GM19452 (cell line): Measurements from ENCODE around the gene PAK6.

Experiments used
- ATAC-seq: cut with Tn5 transposase; IDR thresholded peaks from one replicate; pipeline ENCODE4 v1.9.1; 2021; ENCODE audit not compliant: unreplicated experiment

The PAK6 gene

GRCh38 chr15:40241269-40242212 is 2.7 kb downstream of the PAK6 start:
- no peak for ATAC-seq

DNA sequence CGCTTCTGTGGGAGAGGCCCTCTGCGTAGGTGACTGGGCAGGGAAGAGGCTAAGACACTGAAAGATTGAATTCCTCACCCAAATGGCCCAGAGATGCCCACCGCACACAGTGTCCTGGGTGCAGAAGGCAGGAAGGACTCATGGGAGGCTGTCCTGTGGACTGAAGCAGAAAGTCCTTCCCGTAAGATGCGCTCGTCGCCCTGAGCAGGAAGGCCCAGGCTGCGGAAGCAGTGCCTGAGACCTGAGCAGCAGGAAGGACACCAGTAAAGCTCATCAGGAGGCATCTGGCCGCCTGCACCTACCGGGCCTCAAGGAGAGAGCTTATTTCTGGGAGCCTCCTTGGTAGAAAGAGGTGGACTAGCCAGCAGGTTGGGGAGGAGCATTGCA is 3.3 kb downstream of the PAK6 start:
- ATAC-seq, result no peak

DNA sequence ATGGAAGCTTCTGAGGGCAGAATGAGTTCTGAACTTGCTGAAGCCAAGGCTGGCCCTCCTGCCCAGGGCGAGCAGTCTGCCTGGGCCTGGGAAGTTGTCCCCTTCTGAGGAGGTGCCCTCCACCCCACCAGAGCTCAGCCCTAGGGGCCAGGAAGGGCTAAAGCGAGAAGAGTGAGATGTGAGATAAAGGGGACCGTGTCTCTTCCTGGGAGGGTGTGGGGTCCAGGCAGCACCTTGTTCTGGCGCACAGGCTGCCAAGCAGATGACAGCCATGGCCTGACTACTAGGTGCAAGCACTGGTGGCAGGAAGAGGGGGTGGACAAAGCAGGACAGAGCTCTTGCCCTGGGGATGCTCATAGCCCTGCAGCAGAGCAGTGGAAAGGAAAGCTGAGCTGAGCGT is 3.7 kb downstream of the PAK6 start:
- no peak for ATAC-seq

DNA sequence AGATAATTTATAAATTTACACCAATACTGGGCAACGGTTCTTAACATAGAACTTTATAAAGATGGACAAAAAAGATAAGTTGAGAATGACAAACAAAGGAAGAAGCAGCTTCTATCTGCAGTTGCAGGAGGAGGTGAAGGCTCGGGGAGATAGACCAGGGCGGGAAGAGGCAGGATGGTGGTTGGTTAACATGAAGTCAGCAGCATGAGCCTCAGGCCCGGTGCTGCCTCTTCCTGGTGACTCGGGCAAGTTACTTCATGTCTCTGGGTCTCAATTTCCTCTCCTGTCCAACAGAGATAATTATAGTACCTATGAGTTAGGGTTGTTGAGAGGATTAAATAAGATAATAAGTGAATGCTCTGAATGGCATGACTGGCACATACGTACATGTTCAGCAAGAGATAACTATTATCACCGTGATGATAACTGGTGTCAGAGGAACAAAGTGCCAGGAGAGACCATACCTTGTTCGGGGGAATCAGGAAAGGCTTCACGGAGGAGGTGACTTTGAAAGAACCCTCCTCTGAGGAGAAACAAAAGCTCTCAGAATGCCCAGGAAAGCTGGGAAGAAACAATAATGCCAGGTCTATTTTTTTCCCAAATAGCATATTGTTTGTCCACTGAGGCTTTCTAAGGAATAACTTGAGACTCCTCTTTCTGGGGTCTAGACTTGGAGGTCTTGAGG is 4.4 kb downstream of the PAK6 start:
- ATAC-seq, result no peak

DNA sequence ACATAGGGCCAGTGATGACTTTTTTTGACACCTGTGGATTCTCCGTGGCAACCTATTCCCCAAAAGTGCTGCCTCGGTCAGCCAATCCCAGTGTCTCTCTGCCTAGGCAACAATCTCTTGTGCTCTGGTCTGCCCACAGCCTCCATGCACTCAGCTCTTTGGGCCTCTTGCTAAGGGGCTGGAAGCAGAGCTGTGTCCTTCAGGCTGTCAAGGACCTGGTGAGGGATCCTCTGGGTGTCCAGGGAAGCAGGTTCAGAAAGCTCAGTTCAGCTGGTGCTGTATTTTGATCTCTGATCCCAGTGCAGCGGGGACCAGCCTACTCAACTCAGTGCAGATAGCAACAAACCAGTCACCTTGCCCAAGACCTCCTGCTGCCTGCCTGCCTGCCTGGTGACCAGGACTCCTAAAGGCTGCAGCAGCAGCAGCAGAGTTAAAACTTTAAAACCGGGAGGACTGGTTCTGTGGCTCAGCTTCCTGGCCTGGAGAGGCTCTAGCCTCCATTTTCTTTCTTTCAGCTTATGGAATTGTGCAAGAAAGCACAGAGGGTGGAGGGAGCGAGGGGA is 6.2 kb downstream of the PAK6 start:
- ATAC-seq, result no peak

- no peak for ATAC-seq
Observed at GRCh38 chr15:40245666-40246450, 7.0 kb downstream of the PAK6 start.

GRCh38 chr15:40246496-40247280 is 7.8 kb downstream of the PAK6 start:
- ATAC-seq, result no peak

DNA sequence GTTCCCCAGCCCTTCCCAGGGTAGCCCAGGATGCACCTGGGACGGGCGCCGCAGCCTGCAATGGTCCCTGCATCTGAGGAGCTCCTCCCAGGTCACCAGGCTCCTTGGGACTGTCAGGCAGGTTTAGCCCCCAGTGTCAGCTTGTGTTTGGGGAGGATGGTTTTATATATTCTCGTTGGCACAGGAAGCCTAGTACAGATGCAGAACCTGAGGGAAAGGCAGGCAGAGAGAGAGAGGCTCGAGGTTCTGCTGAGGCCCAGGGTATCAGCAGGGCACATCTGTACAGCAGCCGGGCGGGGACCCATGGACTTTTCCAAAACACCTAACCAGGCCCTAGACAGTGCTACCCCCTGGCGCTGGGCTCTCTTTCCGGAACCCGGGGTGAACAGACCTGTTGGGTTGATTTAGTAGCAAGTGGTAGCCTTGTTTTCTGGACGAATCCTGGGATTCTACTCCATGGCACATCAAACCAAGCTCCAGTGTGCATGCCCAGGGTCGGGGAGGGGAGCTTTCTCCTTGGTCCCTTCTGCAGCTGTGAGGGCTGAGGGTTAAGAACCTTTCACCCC is 8.6 kb downstream of the PAK6 start:
- ATAC-seq, result no peak

- no peak for ATAC-seq
Observed at GRCh38 chr15:40248006-40248783, 9.3 kb downstream of the PAK6 start.

DNA sequence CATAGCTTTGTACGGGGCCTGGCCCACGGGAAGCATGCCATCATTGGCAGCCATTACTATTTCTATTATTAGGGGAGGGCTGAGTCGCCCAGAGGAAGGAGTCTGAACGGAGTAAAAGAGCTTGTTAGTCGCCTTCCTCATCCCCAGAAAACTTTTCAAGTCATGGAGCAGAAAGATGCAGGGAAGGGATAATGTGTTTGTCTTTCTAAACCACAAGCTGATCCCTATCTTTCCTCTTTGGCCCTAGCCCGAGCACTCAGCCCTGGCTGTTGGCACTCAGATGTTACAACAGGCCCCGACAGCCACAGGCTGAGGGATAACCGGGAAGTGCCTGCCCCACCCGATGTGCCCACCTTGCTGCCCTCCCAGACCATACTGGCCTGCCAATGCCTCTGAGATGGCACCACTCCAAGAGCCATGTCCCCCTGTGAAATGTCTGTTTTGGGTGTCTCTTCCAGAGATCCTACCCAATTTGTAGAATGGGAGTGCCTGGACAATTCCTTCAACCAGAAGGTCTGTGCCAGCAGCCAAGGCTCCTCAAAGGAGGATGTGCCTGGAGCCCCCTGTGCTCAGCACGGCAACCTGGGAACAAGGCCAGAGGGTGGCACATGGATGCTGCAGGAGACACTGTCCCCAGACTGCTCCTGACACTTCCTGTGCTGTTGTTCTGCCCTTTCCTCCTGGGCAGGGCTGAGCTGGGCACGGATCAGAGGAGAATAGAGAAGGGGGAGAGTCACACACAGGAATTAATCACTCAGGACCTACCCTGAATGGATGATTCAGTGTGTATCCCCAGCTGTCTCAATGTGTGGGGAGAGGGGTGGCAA is 10.8 kb downstream of the PAK6 start:
- no peak for ATAC-seq

- ATAC-seq, result no peak
Observed at GRCh38 chr15:40250304-40250656, 11.4 kb downstream of the PAK6 start.

DNA sequence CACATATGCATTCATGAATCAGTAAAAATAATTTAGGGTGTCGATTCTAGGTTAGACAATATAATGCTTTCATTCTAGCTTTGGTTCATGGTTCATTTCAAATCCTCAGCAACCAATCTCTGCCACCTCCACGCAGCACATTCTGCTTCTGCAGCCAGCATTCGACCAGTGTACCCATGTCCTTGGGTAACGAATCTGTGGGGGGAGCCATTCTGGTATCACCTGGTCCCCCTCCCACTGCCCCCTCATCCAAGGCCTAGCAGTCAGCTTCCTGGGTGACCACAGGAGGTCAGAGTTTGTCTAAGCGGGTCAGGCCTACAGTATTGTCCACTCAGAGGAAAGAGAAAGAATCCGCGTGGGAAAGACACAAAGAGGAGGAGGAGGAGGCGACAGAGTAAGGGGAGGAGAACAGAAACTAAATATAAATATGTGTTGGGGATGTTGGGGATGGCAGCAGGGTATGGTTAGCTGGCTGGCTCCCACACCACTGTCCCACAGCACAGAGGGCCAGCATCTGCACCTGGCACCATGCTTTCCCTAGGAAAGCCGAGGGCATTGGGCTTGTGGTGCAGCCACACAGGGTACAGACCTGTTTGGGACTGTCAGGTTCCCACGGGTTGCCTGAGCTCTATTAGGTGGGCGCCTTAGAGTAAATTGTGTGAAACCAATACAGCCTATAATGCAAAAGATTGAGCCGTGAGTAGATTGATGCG is 12.1 kb downstream of the PAK6 start:
- no peak for ATAC-seq

DNA sequence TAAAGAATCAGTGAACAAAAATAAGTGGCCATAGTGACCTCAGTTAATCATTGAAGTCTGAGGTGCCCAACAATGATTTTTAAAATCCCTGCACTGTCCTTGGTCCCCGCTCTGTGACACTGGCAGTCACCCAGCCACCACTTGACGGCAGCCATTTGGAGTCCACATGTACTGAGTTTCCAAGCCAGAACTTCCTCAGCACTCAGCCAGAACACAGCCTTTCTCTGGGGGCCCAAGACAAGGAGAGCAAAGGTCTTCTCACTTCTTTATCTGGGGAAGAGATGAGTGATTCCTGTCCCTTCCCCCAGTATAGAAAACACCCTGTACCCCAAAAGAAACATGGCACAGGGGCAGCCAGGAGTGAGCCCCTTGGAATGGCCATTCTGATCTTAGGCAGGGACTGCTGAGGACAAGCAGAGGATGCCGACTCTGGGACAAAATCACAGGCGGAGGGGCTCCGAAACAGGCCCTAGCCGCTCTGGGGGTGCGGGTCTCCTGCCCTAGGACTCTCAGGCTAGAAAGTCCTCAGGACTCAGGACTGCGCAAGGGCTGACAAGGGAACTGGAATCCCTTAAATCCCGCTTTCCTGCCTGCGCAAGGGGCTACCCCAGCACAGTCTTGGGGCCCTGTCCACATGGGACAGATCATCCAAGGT is 12.8 kb downstream of the PAK6 start:
- no peak for ATAC-seq

DNA sequence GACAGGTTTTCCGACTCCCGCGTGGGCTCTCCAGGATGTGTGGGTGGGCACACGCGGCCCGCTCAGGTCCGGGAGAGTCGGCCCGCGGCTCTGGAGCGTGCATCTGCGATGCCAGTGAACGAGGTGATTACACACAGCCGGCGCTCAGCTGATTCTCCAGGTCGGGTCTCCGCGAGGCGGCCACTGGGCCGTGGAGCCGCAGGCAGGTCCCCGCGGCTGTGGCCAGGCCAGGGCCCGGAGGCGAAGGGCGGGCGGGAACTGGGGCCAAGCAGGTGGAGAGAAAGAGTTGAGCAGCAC is 13.2 kb downstream of the PAK6 start:
- no peak for ATAC-seq

DNA sequence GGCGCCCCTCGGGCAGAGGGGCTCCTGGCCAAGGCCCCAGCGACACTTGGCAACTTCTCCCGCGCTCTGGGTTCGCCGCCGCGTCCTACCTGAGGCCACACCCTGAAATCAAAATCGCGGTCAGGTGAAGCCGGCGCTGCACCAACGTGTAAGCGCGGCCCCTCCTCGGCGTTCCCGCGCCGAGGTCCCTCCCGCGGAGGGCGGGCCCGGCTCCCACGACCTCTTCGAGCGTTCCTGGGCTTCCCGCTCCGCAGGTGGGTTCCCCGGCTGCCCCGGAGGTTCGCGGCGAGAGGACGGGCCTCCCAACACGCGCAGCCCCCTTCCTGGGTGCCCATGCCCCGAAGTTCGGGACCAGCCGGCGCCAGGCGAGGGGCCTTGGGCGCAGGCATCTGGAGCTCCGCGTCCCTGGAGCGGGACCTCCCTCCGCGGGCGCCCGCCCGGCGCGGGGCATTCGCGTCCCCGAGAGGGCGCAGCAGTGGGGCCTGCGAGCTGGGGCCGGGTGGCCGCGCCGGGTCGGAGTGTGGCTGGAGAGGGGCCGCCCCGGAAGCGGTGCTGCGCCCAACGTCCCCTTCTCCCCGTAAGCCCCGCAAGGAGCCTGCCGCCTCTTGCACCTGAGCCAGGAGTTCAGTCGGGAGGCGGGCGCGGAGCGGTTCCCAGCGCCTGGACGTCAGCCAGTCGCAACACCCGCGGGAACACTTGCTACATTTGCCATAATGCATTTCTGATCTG is 13.7 kb downstream of the PAK6 start:
- no peak for ATAC-seq

DNA sequence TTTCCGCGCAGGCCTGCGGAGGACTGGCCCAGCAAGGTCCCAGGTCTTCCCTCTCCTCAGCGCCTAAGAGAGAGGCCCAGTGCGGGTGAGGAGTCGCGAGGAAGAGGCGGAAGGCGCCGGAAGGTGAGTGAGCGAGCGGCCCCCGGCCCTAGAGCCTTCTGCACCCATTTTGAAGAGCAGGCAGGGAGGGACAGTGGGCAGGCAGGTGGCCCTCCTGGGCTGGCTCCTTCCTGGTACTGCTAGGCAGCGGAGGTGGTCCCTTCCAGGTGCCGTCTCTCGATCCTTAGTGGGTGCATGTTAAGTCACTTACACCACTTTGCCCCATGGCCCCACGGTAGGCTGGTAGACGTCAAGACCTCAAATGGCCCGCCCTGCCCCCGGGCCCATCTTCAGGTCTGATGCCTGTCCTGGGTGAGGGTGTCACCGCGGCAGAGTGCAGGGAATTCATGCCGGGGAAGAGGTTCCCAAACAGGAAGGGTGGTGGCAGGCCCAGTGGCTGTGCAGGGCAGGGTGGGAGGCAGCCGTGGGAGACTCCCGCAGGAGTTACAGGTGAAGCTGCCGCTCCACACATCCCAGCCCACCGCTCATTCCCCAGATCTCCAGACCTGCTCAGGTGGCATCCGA is 14.4 kb downstream of the PAK6 start:
- no peak for ATAC-seq

GRCh38 chr15:40254452-40254851 is 15.6 kb downstream of the PAK6 start:
- no peak for ATAC-seq
